RPMI8226 (cell line): Measurements from ENCODE around the gene KRTAP21-3.
"Not testable (repeated sequence)": the region's sequence is repeated elsewhere in the genome, so short reads cannot be mapped to it uniquely, and the experiment has no call there.

Source experiments
- DNase-seq: peaks from one replicate; pipeline ENCODE4 v3.0.0-alpha.2; 2015

Gene KRTAP21-3

DNA sequence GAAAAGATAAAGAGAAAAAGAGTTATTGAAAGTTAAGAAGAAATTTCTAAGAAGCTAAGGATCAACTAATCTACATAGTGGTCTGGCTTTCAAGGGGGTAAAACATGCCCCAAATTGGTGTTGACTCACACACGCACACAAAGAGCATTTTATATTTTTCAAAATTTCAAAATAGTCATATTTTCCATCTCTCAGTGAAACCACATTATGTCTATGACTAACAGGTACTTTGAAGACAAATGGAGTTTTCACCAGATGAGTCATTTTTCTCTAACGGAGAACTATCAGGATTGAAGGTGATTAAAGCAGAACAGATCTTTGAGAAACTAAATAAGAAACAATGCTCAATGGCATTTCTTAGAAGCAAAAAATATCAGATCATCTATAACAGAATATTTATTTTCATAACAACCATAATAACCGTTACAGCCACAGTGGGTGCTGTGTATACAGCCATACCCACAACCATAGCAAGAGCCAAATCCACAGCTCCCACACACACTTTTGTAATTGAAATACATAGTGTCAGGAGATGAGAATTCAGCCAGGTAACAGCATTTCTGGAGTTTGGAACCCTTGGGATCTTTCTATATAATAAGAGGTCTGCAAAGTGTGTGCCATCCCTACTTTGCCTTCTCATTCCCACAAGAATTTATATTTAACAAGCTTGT lies at the start of gene KRTAP21-3:
TSS of gene KRTAP21-3 (minus strand) at position 539 of the 671 bp plus-strand sequence. CDS start at position 521, 18 bp downstream.
- DNase-seq = no peak

DNA sequence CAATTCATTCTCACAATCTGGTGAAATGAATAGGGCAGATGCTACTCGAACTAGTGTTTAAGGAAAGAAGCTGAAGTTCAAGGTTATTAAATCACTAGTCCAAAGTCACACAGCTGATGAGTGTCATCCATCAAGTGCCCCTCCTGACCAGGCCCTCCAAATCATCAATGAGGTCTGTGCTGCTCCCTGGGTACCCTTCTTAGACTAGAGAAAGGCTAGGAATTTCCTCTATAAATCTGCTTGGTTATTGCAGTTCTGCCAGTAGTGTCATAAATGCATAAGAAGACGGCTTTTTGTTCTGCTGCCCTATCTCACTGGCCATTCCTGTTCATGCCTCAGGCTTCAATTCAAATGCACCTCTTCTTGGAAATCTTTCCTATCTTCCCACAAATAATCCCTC lies 42.2 kb upstream of the KRTAP21-3 start:
- DNase-seq = no peak

GRCh38 chr21:30758306-30758705 lies 39.7 kb upstream of the KRTAP21-3 start:
- no peak for DNase-seq

GRCh38 chr21:30755328-30755727 lies 36.8 kb upstream of the KRTAP21-3 start, which contains the start of gene KRTAP21-1:
KRTAP21-1 (minus strand) TSS chr21:30755428; CDS start chr21:30755378, 50 bp downstream.
- DNase-seq = not testable (repeated sequence)

DNA sequence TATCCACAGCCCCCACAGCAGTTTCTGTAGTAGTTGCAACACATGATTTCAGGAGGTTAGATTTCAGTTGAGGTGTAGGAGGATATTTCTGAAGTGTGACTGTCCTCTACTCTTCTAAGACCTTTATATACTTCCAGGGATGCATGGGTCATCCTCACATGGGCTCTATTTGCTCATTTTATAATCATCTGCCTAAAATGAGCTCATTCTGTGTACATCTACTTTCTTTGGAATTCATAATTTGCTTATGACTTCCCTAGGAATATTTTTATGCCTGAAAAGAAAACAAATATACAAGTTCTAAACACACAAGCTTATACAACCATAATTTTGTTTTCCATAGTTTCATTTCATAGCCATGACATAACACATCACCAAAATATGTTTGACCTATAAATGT lies 28.6 kb upstream of the KRTAP21-3 start, which contains the start of gene KRTAP21-2:
TSS of gene KRTAP21-2 (minus strand) at position 101 of the 400 bp plus-strand sequence. CDS start at position 44, 57 bp downstream.
- DNase-seq = no peak

- DNase-seq = no peak
These were observed 21.9 kb upstream of the KRTAP21-3 start for GRCh38 chr21:30740462-30740861.

DNA sequence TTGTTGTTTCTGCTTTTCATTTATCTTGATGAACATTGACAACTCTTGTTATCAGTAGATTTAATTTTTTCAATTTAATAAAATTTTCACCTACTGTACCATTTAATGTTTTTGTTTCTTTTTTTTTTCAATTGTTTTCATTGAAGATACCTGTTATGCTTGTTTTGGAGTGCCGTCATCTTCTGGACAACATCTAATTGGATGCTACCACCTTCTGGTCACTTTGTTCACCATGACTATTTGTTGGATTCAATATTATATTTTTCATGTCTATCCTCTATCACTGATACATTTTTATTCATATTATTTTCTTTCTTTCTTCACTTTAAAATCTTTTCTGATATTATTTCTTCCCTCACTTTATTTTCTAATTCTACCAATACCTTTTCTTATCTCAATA lies 14.4 kb upstream of the KRTAP21-3 start:
- DNase-seq = no peak

DNA sequence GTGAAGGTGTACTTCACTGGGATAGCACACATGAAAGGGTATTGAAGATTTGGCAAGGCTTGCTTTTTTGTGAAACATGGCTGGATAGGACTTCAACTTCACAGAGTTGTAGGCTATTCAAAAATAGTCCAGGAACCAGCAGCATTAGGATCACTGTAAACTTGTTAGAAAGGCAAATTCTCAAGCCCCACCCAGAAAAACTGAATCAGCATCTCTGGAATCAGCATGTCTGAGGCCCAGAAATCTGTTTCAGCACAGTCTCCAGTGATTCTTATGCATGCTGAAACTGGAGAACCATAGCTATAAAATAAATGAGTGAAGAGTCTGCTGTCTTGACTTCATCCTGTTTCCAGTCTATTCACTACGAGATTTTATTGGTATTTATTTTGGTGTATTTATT lies 8.1 kb upstream of the KRTAP21-3 start:
- no peak for DNase-seq

DNA sequence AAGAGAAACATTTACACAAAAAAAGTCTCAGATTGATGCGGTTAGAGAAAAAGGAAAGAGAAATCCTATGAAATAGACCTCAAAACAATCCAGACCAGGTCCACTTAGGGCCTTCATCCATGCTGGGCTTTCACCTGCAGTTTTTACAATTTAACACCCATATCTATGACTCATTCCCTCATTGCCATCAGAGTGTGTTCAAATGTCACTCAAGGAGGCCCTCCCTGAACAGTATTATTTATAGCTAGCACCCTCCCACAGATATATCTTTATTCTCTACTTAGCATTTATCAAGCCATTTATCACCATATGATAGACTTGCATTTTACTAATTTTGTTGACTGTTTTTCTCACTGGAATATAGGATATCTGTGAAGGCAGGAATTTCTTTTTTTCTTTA lies 824 bp upstream of the KRTAP21-3 start:
- no peak for DNase-seq

DNA sequence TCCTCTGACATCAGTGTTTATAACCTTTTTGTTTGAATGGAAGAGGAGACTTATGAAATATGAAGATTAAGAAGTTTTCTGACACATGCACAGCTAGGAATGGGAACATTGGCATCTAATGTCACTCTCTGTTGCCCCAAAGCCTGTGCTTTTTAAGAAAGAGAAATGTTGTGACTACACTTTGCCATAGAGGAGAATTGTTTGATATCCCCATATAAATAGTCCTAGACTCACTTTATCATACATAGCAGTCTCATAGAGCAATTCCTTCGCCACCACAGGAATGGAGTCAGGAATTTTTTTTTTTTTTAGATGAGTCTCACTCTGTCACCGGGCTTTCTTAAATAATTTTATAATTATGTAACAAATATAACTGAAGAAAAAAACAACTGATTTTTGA lies 1.5 kb downstream of the KRTAP21-3 start:
- no peak for DNase-seq

- DNase-seq = no peak
These were observed 3.6 kb downstream of the KRTAP21-3 start for GRCh38 chr21:30714946-30715345.

DNA sequence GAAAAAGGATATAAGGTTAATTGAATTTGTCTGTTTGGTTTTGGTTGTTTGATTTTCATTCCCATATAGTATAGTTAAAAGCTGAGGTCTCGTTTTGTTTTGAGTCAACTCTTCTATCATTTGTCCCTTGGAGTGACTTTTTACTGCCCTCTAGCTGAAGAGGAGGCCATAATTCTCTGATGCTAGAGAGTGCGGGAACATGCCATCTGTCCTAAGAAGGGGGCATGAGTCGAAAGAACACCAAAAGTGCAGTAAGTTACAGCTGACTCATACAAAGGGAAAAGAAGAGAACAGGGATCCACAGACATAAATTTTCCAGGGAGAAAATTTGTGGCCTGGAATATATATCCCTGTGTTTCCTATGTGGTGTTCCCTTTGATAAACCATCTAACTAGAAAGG lies 4.1 kb downstream of the KRTAP21-3 start:
- DNase-seq = no peak

DNA sequence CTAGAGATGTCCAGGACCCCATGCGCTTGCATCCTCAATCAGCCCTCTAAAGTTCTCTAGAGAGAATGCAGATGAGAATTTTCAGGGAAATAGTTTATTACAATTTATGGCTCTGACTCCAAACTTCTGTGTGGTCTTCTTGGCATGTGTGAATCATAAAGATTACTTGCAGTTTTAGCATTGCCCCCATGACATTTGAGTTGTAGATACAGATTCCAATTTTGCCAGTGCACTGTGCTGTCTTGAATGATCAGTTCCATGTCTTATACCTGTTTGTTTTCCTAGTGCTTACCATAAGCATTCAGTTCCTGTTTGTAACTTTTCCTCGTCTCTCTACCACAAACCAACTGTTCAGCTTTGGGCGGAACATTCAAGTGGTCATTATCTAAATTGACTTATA lies 4.8 kb downstream of the KRTAP21-3 start:
- DNase-seq = no peak

DNA sequence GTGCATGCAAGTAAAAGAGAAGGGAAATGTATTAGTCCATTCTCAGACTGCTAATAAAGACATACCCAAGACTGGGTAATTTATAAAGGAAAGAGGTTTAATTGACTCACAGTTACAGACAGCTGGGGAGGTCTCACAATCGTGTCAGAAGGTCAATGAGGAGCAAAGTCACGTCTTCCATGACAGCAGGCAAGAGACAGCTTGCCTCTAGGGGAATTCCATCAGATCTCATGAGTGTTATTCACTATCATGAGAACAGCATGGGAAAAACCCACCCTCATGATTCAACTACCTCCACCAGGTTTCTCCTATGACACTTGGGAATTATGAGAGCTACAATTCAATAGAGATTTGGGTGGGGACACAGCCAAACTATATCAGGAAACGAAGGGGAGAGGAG lies 8.1 kb downstream of the KRTAP21-3 start:
- no peak for DNase-seq

DNA sequence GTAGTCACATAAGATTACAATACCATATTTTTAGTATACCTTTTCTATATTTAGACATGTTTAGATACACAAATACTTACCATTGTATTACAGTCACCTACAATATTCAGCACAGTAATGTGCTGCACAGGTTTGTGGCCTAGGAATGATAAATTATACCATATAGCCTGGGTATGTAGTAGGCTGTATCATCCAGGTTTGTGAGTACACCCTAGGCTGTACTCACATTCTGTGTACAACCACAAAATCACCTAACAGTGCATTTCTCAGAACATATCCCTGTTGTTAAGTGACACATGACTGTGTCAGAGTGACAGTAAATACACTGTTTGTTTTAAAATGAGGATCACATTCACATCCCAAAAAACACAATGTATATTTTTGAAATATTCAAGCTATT lies 11.2 kb downstream of the KRTAP21-3 start:
- DNase-seq = no peak

DNA sequence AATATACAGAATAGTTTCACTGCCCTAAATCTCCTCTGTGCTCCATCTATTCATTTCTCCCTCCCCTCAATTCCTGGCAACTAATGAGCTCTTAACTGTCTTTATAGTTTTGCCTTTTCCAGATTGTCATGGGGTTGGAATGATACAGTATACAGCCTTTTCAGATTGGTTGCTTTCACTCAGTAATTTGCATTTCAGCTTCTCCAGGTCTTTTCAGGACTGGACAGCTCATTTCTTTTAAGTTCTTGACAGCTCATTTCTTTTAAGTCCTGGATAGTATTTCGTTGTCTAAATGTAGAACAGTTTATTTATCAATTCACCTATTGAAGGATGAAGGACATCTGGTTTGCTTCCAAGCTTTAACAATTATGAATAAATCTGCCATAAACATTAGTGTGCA lies 22.6 kb downstream of the KRTAP21-3 start:
- DNase-seq = no peak

- no peak for DNase-seq
These were observed 28.8 kb downstream of the KRTAP21-3 start for GRCh38 chr21:30689822-30690221.

GRCh38 chr21:30684506-30684905 lies 34.1 kb downstream of the KRTAP21-3 start:
- no peak for DNase-seq

- no peak for DNase-seq
These were observed 38.0 kb downstream of the KRTAP21-3 start for GRCh38 chr21:30680586-30680985.

- no peak for DNase-seq
These were observed 41.8 kb downstream of the KRTAP21-3 start for GRCh38 chr21:30676737-30677136.

- DNase-seq = no peak
These were observed 44.3 kb downstream of the KRTAP21-3 start for GRCh38 chr21:30674312-30674711.

GRCh38 chr21:30672985-30673650 lies 45.5 kb downstream of the KRTAP21-3 start:
- DNase-seq = no peak

GRCh38 chr21:30668776-30669175 lies 49.8 kb downstream of the KRTAP21-3 start:
- DNase-seq = no peak
